ENCODE measurements around the gene BUD31.
"Not testable (repeated sequence)": the region's sequence is repeated elsewhere in the genome, so short reads cannot be mapped to it uniquely, and the experiment has no call there.

Gene BUD31

DNA sequence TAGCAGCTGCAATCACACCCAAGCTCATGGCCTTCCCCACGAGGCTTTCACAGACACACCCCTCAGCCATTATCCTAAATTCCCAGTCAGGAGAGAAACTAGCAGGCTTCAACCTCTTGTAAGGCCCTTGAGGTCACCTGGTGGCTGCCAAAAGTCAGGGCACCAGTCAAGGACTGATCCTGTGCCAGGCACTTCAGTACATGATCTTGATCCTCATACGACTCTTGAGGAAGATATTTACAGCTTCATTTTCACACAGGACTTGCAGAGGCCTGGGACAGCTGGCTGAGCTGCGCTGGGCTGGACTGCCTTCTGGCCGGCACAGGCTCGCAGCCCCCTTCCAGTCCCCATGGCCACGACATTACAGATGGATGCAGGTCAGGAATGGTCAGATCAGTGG lies 9.2 kb upstream of the BUD31 start:
- no peak for DNase-seq (ENCODE audit: low read depth)

DNA sequence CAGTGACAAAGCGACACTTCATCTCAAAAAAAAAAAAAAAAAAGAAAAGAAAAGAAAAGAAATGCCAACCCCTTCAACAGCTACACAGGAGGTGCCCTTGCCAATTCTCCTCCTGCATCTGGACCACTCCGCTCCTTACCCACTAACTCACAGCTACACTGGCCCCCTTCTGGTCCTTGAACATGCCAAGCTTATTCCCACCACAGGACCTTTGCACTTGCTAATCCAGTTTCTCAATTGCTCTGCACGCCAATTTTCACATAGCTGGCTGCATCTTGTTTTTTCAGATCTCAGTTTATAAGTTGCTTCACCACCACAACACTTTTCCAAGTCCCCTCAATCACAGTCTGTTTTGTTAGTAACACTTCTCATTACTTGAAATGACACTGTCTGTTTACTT lies 5.9 kb upstream of the BUD31 start:
- no peak for DNase-seq (ENCODE audit: low read depth)

DNA sequence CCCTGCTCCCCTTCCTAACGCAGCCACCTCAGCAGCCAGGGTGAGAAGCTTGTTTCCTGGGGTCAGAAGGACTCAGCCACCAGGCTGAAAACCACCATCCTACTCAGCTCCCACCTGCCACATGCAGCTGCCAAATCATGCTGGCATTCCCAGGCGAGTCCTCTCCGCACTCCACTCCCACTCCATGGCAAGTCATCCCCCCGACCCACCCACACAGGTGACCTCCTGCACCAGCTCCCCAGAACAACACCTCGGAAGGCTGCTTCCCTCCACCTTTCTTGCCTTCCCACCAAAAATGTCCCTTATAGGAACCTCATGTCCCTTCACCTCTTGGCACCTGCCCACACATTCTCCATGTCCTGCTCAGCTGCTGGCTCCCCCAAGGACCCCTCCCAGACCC lies 5.0 kb upstream of the BUD31 start:
- DNase-seq (ENCODE audit: low read depth): no peak

DNA sequence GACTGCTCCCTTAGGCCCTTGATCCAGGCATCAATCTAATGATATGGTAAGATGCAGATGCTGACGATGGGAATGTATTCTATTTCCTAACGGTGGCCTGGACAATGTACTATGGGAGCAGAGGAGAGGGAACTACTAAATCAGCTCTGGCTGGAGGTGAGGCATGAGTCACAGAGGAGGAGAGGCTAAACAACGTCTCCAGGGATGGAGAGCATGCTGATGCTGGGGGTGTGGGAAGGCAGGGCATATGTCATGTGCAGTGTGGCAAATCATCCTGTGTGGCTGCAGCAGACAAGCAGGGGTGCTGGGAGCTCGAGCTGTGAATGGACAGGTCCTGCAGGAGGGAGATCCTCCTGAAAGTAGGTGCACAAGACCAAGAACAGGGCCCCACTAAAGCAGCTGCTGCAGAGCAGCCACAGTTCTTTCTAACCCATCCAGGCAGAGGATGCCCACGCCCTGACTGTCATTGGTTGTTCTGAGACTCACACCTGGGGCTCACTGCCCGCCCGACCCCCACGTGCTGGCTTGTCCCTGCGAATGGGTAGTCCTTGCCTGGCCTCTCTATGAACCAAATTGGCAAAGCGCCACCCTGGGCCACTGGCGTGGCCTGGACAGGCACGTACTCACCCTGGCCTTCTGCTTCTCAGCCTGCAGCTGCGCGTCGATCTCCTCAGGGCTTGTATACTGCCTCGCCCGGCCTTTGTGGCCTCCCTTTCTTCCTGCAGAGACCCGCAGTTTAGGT lies 4.4 kb upstream of the BUD31 start:
- no peak for DNase-seq (ENCODE audit: low read depth)

DNA sequence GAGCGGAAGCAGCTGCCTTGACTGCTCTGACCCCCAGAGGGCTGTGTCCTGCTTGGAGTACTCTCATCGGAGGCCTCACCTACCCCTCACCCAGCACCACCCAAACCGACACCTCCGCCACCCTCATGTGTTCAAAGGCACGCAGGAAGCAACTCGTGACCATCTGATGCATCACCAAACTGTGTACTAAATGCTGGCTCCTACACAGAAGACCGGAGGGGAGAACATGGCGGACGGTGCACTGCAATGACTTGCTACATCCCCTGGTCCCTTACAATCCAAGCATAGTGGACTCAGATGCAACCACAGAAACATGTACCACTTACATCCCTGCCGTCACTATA lies 3.8 kb upstream of the BUD31 start:
- DNase-seq (ENCODE audit: low read depth): no peak

DNA sequence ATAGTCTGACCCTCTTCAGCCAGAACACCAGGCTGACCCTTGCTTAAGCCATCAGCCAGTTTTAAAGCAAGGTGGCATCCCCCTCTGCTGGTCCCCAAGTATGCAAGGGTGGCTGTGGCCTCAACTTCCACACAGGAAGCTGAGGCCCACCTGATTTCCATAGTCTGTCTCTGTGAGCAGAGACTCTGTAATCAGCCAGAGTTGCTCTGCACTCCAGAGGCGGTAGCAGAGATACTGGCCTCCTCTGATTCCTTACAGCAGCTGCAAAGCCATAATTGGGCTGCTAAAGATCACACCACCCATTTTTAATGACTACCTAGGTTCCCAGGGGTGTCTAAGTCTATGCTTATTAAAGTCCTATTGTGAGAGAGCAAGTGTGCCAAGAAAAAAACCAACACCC lies 2.2 kb upstream of the BUD31 start:
- no peak for DNase-seq (ENCODE audit: low read depth)

DNA sequence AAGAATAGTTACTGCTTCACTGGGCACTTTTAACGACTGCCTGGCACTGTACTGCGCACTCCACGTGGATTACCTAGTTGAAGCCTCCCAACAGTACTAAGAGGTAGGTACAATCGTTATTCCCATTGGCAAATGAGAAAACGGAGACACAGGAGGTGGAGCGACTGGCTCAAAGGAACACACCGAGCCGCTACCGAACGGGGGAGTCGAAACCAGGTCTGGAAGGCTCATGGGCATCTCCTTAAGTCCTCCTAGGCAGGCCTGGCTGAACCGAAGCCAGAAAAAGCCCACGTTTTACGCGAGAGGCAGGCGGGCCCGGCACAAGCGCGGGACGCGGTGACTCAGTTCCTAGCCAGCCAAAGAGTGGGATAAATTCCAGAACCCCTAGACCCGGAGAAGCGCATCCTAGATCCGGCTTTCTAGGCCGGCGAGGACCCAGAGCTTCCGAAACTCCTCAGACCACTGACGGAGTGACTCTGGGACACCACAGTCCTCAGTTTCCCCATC lies 844 bp upstream of the BUD31 start:
- DNase-seq (ENCODE audit: low read depth): peak; percentile 25

DNA sequence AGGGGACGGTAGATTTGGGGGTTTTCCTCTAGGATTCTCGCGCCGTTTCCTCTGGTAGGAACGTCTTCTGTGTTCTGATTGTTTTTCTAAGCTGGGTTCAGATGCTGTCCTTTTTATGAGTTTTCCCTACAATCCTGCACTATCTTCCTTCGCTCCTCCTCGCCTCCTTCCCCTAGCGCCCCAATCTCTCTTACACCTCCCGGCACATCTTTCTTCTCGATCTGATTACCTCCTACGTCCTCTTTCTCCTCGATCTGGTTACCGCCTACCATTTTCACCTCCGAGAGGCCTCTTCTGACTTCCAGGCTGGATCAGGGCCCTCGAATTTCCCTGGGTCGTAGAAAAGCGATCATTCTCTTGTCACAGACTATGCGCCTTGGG lies 413 bp downstream of the BUD31 start:
- DNase-seq (ENCODE audit: low read depth): no peak

DNA sequence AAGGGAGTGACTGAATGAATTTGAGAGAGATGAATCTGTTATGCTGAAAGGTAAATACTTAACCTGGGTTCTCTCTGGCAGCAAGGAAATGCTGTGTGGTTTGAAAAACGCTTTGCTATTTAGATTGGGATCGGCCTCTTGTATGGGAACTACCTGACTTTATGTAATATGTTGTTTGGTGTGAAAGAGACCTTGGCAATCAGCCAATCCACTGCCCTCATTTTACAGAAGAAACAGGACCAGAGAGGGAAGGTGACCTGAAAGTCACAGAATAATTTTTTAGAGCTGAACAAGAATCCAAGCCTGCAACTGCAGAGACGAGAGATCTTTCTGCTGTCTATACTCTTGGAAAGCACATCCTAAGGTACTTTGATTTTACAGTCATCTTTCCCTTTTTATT lies 1.0 kb downstream of the BUD31 start:
- DNase-seq (ENCODE audit: low read depth): no peak

DNA sequence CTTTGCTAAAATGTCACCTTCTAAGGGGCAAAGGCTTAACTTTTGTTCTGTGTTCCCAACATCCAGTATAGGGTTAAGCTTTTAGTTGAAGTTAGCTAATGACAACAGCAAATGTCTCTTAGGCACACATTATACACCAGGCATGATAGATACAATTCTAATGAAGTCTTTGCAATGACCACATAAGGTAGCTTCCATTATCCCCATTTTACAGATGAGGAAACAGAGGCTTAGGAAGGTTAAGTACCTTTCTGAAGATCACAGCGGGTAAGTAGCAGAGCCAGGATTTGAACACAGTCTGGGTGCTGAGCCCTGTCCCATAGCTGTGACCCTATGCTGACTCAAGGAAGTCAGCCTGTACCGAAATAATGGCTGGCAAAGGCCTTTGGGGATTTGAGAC lies 1.9 kb downstream of the BUD31 start:
- DNase-seq (ENCODE audit: low read depth): no peak

DNA sequence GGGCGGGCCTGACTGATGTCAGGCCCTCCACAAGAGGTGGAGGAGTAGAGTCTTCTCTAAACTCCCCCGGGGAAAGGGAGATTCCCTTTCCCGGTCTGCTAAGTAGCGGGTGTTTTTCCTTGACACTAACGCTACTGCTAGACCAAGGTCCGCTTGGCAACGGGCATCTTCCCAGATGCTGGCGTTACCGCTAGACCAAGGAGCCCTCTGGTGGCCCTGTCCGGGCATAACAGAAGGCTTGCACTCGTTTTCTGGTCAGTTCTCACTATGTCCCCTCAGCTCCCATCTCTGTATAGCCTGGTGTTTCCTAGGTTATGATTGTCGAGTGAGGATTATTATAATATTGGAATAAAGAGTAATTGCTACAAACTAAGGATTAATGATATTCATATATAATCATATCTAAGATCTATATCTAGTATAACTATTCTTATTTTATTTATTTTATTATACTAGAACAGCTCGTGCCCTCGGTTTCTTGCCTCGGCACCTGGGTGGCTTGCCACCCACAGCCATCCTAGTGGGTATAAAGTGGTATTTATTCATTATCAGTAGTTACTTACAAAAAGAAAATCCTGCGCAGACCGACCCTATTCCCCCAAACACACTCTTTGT lies 6.9 kb downstream of the BUD31 start:
- not testable (repeated sequence) for DNase-seq (ENCODE audit: low read depth)

DNA sequence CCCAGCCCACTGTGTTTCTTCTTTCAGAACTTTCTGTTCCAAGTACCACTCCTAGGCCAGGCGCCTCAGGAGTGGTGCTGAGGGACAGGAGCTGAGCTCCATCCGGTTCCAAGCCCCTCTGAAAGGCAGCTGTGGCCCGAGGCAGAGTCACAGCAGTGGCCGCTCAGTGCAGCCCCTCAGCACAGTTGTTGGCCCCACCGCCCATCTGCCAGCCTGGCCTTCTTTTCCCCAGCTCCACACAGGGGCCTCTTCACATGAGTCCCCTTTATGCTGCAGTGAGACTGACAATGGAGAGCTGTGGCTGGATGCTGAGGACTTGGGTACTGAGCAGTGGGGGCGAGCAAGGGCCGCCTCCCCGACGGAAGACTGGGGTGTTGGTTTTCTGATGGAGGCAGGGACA lies 9.5 kb downstream of the BUD31 start:
- no peak for DNase-seq (ENCODE audit: low read depth)

DNA sequence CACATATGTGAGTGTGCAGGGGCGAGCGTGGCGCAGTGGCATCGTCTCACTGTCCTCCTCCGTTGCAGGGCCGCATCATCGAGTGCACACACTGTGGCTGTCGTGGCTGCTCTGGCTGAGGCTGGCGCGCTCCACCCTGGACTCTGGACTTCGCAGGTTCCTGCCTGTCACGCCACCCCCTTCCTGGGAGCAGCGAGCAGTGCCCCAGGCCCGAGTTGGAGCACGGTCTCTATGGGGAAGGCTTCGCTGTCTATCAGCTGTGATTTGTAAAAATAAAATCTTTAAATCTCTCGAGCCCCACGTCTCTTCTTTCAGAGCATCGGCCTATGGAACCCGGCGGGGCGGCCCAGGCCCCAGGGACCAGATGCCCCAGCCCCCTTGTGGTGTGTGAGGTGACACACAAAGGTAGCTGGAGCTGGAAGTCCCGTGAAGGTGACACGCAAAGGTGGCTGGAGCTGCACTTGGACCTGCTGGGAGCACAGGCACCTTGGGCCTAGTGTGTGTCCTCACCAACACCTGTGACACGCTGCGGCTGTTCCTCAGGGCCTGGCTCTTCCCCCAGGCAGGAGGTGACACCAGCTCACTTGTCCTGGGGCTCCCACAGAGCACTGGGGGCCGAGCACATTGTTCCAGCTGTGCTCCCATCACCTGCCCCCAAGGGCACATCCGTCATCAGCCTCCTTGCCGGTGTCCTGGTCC lies 10.7 kb downstream of the BUD31 start:
- DNase-seq (ENCODE audit: low read depth): no peak

DNA sequence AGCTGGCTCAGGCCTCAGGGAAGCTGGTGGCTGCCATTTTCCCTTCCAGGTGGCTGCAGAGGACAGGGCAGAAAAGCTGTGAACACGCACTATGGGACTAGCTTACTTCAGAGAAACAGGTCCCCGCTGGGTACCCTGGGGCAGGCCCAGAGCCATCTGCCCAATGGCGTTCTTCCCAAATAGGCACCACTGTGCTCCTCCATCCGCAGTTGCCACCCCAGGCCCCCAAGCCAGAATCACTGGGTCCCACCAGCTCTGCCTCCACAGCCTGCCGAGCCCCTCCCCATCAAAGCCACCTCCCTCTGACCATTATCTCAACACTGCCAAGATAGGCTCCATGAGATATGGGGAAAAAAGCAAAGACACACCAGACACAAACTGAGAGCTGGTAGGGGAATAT lies 11.4 kb downstream of the BUD31 start:
- DNase-seq (ENCODE audit: low read depth): no peak

DNA sequence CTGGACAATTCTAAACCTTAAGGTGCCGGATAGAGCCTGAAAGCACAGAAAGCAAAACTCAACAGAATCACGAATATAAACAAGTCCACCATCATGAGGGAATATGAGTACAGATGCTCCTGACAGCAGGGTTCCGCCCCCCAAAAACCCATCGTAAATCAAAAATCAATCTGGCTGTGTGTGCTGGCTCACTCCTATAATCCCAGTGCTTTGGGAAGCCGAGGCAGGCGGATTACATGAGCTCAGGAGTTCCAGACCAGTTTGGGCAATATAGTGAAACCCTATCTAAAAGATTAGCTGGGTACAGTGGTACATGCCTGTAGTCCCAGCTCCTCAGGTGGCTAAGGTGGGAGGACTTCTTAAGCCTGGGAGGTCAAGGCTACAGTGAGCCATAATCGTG lies 12.2 kb downstream of the BUD31 start:
- no peak for DNase-seq (ENCODE audit: low read depth)

DNA sequence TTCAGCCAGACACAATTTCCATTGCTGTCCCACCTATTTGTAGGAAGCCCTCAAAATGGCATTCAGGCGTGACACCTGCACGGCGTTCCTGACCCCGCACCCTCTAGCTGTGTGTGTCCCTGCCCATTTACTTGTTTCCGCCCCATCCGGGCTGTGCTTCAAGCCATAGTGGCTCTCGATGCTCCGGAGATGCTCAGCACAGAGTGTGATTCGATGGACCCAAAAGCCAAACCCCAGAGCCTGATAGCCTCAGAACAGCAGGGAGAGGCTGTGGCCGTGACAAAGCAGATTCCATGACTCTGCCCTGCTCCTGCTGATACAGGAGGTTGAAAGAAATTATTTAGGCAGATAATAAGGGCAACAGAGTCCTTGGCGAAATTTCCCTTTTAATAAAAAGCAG lies 13.4 kb downstream of the BUD31 start:
- DNase-seq (ENCODE audit: low read depth): no peak

DNA sequence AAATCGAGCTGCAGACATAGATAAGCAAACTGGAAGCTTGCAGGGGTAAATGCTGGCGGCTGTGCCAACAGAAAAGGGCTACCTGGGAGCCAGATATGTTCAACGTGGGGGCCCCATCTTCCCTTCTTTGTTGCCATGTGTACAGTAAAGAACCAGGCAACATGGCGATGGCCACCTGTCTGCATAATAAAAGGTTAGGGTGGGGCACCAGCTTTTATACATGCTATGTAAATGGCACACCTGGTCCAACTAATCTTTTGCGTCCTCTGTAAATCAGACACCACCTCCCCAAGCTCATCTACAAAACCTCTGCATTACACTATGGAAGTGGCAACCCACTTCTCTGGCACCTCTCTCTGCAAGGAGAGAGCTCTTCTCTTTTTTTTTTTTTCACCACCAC lies 13.9 kb downstream of the BUD31 start:
- no peak for DNase-seq (ENCODE audit: low read depth)

DNA sequence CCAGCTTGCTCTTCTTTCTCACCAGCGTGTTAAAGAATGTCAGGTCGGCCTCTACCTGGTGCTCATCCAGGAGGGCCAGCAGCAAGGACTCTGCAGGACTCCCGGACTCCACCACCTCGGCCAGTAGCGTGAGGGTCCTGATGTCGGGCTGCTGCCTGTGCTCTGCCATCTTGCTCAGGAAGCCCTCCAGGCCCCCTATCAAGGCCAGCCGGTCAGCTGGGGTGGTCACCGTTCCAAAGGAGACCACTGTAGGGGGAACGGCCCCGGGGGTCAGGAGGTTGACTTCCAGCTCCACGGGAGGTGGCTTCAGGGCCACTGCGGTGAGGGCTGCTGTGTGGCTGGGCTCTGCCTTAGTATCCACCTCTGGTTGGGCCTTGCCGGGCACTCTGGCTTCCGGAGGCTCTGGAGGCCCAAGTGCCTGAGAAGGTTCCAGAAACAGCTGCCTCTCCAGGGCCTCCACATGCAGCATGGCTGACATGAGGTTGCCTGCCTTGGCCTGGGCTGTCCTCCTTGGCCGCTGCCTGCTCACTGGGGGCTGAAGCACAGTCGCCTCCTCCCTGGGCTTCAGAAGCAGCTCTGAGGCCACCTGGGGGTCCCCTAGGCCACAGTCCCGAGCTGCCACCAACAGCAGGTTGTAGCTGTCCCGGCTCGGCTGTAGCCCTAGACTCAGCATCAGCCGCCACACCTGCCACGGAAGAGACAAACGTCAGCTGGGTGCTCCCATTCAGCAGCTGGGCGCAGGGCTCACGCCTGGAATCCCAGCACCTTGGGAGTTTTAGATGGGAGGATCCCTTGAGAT lies 16.4 kb downstream of the BUD31 start:
- no peak for DNase-seq (ENCODE audit: low read depth)

DNA sequence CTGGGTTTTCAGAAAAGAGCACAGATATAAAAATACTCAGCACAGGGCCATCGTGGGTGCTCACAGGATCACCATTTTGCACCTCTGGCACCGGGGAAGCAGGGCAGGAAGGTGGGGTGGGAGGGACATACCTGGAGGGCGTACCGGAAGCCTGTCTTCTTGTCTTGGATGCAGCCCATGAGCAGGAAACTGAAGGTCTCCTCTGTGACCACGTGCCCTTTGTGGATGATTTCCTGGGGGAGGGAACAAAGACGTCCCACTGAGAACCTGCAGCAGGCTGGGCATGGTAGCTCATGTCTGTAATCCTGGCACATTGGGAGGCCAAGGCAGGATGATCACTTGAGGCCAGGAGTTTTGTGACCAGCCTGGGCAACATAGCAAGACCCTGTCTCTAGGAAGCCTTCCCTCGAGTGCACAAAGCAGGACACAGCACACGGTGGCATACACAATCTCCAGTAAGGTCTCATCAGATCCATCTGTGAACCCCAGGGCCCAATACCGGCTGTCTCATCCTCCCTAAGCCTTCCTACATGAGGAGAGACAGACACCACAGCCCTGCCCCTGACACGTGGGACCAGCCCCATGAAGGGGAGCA lies 20.3 kb downstream of the BUD31 start:
- no peak for DNase-seq (ENCODE audit: low read depth)

DNA sequence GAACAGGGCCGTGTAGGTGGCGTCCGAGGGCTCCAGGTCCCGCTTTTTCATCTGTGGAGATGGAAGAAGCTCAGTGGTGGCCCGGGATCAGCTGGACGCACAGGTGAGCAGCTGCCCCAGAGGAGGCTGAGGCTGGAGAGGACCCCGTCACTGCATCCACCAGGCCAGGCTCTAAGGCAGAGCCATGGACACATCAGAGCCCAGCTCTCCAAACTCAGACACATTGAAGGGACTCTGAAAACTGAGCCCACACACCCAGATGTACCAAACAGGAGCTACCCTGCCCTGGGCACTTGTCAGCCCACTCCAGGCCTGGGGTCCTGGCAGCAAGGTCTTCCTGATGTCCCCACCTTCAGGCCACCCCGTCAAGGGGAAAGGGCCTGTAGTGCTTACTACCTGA lies 21.0 kb downstream of the BUD31 start:
- DNase-seq (ENCODE audit: low read depth): no peak

DNA sequence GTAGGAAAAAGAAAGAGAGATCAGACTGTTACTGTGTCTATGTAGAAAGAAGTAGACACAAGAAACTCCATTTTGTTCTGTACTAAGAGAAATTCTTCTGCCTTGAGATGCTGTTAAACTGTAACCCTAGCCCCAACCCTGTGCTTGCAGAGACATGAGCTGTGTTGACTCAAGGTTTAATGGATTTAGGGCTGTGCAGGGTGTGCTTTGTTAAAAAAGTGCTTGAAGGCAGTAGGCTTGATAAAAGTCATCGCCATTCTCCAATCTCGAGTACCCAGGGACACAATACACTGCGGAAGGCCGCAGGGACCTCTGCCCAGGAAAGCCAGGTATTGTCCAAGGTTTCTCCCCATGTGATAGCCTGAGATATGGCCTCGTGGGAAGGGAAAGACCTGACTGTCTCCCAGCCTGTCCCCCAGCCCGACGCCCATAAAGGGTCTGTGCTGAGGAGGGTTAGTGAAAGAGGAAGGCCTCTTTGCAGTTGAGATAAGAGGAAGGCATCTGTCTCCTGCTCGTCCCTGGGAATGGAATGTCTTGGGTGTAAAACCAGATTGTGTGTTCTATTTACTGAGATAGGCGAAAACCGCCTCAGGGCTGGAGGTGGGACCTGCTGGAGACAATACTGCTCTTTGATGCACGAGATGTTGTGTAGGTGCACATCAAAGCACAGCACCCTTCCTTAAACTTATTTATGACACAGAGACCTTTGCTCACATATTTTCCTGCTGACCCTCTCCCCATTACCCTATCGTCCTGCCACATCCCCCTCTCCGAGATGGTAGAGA lies 23.2 kb downstream of the BUD31 start:
- not testable (repeated sequence) for DNase-seq (ENCODE audit: low read depth)

All from stimulated activated CD8-positive, alpha-beta memory T cell treated with anti-CD3 and anti-CD28 coated beads, Interleukin-12 subunit alpha, Interleukin-12 subunit beta, amount 100 ng/mL, for 1 hour (primary cell).